SIG-M5 treated with dmso at 0.1 percent for 504 hours (cell line): ENCODE data around the gene KDM2A.

Source experiments
- DNase-seq: peaks from one replicate; lab custom pipeline; 2025; ENCODE audit not compliant: unreplicated experiment; lab: John Stamatoyannopoulos, UW

KDM2A gene

GRCh38 chr11:67118801-67119584 lies at the start of gene KDM2A:
Gene KDM2A (plus strand): TSS chr11:67119263. CDS start chr11:67121317, 2,054 bp downstream.
- DNase-seq, result peak; percentile 93

- DNase-seq, result no peak
Measured at GRCh38 chr11:67071420-67072284, 47.4 kb upstream of the KDM2A start.

- DNase-seq, result no peak
Measured at GRCh38 chr11:67072295-67072694, 46.8 kb upstream of the KDM2A start.

GRCh38 chr11:67073908-67074307 lies 45.2 kb upstream of the KDM2A start:
- DNase-seq, result no peak

GRCh38 chr11:67076202-67076601 lies 42.9 kb upstream of the KDM2A start:
- DNase-seq, result no peak

DNA sequence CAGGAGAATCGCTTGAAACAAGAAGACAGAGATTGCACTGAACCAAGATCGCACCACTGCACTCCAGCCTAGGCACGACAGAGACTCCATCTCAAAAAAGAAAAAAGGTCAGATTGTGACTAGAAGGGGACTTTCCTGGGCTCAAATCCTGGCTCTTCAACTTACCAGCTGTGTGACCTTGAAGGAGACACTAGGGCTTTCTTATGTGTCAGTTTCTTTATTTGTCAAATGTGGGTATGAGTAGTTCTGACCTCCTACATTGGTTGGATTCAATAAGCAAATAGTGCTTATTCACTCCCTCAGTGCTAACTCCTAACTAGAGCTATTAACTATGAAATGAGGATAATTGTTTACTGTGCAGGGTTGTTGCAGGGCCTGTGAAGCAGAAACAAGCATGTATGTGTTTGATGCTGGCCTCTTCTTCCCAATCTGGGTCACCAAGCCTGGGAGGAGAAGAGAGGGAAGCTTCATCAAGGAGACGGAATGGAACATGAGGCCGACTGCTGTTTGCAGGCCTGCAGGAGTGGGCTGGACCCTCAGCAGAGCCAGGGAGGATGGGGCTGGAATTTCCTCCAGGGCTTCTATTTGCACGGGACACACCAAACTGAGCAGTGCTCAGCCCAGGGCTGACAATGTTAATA lies 39.9 kb upstream of the KDM2A start:
- DNase-seq, result no peak

- no peak for DNase-seq
Measured at GRCh38 chr11:67082071-67082791, 36.8 kb upstream of the KDM2A start.

DNA sequence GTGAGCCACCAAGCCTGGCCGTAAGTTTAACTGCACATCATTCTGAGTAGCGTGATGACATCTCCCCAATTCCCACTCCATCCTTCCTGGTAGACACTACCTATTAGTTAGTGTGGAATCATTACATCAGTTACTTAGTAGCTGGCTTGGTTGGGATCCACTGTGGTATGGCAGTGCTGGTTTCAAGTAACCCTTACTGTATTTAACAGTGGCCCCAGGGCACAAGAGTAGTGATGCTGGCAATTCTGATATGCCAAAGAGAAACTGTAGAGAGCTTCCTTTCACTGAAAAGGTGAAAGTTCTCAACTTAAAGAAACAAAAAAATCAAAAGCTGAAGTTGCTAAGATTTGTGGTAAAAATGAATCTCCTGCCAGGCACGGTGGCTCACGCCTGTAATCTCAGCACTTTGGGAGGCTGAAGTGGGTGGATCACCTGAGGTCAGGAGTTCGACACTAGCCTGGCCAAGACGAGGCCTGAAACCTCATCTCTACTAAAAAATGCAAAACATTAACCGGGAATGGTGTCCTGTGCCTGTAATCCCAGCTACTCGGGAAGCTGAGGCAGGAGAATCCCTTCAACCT lies 35.2 kb upstream of the KDM2A start:
- DNase-seq, result no peak

GRCh38 chr11:67085617-67086016 lies 33.4 kb upstream of the KDM2A start:
- no peak for DNase-seq

DNA sequence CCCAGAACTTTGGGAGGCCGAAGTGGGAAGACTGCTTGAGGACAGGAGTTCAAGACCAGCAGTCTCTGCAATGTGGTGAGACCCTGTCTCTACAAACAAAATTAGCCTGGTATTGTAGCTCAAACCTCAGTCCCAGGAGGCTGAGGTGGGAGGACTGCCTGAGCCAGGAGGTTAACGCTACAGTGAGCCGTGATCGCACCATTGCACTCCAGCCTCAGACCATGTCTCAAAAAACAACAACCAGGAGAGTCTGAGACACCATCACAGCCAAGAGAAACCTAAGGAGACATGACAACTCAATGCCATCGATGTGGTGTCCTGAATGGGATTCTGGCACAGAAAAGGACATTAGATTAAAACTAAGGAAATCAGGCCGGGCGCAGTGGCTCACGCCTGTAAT lies 28.3 kb upstream of the KDM2A start:
- DNase-seq, result no peak

- no peak for DNase-seq
Measured at GRCh38 chr11:67095214-67095507, 23.9 kb upstream of the KDM2A start.

DNA sequence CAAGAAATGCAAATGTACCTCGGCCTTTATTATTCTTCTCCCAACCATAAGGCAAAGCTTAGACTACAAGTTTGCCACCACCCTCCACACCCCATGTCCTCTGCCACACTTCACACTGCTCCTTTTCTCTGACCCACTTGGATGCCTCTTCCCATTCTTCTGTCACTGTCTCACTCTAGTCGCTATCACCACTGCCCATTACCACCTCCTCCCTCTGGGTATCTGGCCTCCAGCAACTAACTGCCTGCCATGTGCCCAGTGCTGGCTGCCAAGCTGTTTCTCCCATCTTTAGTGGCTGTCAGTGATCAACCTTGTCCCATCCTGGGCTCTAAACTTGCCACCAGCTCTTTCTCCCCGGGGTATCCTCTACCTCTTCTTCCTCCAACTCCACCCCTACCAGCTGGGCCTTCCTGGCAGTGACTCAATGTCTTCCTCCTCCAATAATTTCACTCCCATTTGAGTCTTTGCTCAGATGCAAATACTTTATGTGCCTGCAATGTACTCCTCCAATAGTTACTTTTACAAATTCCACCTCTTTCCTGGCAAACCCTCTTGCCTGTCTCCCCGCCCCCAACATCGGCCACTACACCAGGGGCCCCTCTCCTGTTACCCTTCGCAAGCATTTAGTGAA lies 20.1 kb upstream of the KDM2A start:
- no peak for DNase-seq

GRCh38 chr11:67099831-67100324 lies 19.2 kb upstream of the KDM2A start:
- DNase-seq, result no peak

DNA sequence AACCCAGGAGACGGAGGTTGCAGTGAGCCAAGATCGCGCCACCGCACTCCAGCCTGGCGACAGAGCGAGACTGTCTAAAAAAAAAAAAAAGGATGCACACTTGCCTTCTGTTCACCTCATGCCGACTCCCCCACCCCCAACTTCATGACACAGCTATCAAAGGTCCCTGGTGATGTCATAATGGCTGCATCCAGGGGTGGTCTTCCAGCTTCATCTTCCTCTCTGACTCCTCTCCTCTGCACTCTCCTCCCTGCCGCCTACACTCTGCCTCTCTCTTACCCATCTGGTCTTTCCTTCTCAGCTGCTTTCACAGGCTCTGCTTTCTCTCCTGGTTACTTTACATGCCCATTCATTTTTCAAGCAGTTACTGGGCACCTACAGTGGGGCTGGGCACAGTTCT lies 16.4 kb upstream of the KDM2A start:
- DNase-seq, result no peak

DNA sequence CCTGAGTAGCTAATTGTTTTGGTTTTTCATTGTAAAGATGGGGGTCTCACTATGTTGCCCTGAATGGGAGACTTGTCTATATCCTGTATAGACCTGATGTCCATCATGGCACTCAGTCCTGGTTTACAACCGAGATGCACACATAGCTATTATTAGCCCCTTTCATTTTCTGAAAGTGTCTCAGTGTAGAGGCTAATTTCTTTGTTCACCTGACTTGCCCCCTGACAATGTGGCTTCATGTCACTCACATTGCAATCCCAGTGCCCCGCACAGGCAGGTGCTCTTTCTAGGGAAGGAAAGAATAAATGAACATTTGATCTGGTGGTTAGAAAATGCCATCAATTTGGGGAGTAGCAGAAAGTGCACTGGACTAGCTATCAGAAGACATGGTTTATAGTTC lies 13.1 kb upstream of the KDM2A start:
- DNase-seq, result no peak

GRCh38 chr11:67111261-67111660 lies 7.8 kb upstream of the KDM2A start:
- no peak for DNase-seq

- peak; percentile 60 for DNase-seq
Measured at GRCh38 chr11:67113231-67113721, 5.8 kb upstream of the KDM2A start.

DNA sequence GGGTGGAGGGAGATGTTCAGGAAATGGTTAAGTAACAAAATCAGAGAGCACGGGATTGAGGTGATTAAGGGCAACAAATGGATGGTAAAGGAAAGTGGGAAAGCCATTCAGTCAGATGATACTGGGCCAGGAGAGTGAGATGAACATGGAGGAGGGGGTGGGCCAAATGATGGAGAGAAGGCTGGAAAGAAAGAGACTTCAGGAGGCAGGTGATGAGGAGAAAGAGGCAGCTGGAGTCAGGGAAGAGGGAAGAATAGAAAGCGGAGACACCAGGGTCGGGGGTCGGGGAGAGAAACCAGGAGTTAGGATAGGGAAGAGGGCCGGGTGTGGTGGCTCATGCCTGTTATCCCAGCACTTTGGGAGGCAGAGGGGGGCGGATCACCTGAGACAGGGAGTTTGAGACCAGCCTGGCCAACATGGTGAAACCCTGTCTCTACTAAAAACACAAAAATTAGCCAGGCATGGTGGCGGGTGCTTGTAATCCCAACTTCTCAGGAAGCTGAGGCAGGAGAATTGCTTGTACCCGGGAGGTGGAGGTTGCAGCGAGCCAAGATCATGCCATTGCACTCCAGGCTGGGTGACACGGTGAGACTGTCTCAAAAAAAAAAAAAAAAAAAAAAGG lies 4.7 kb upstream of the KDM2A start:
- no peak for DNase-seq

- no peak for DNase-seq
Measured at GRCh38 chr11:67116758-67117105, 2.3 kb upstream of the KDM2A start.

- peak; percentile 24 for DNase-seq
Measured at GRCh38 chr11:67117176-67117575, 1.9 kb upstream of the KDM2A start.
